GM12801 (cell line): ENCODE results near the gene NCAPG.

Source experiments
- TF ChIP-seq, protein P1 (sequence below): IDR thresholded peaks from one replicate; pipeline ENCODE4 v1.5.1; 2011; ENCODE audit warnings: control low read depth; ENCODE audit not compliant: insufficient read length; ENCODE audit errors: extremely low read depth

Gene NCAPG

GRCh38 chr4:17781300-17782287 is 29.2 kb upstream of the NCAPG start, which contains the start of gene FAM184B:
Gene FAM184B (minus strand): TSS chr4:17781621. CDS start chr4:17781299, 322 bp downstream.
- TF ChIP-seq, protein P1, sequence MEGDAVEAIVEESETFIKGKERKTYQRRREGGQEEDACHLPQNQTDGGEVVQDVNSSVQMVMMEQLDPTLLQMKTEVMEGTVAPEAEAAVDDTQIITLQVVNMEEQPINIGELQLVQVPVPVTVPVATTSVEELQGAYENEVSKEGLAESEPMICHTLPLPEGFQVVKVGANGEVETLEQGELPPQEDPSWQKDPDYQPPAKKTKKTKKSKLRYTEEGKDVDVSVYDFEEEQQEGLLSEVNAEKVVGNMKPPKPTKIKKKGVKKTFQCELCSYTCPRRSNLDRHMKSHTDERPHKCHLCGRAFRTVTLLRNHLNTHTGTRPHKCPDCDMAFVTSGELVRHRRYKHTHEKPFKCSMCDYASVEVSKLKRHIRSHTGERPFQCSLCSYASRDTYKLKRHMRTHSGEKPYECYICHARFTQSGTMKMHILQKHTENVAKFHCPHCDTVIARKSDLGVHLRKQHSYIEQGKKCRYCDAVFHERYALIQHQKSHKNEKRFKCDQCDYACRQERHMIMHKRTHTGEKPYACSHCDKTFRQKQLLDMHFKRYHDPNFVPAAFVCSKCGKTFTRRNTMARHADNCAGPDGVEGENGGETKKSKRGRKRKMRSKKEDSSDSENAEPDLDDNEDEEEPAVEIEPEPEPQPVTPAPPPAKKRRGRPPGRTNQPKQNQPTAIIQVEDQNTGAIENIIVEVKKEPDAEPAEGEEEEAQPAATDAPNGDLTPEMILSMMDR, result no peak

- TF ChIP-seq, protein P1, result no peak
Observed at GRCh38 chr4:17785858-17786257, 24.9 kb upstream of the NCAPG start.

- TF ChIP-seq, protein P1, result no peak
Observed at GRCh38 chr4:17786567-17786966, 24.2 kb upstream of the NCAPG start.

DNA sequence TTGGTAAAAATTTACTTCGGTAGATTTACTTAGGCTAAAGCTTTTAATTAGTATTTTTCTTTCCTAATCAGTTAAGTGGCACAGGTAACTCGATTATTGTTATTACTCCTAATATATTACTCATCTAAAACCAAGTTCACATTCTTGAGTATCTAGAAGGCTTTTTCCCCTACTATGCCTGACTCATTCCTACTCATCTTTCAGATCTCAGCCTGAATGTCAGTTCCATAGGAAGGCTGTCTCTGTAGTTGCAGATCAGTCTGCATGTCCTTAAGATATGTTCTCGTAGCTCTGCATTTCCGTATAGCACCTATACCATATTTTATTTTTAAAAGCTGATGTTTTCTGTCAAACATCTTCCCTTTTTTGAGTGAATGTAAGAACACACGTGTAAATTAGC is 23.5 kb upstream of the NCAPG start:
- TF ChIP-seq, protein P1, result no peak

DNA sequence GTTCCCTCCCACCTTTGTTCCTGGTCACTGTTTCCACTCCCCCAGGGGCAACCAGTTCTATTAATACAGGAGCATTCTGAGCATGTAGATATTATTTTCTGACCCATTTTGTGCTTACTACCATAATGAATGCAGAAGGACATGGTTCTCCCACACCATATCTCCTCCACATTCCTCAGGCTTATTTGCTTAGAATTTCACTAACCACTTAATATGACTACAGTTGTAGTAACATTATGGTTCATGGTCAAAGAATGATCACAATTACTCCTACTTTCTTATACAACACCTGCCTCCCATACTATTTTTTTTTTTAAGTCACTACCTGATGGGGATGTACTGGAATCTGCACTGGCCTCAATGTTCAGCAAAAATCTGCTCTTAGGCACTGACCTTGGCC is 21.8 kb upstream of the NCAPG start:
- TF ChIP-seq, protein P1, result no peak

- TF ChIP-seq, protein P1, result no peak
Observed at GRCh38 chr4:17794730-17795129, 16.0 kb upstream of the NCAPG start.

- TF ChIP-seq, protein P1, result no peak
Observed at GRCh38 chr4:17797808-17798207, 13.0 kb upstream of the NCAPG start.
